Heart left ventricle (tissue), 13 donors: ENCODE results near the gene EFR3B.
"Not testable (repeated sequence)": the region's sequence is repeated elsewhere in the genome, so short reads cannot be mapped to it uniquely, and the experiment has no call there.

Experiments
- POLR2A ChIP-seq, 2 donors: fragments of 450-650 bp; IDR thresholded peaks; one replicate each; pipeline ENCODE4 v1.6.1; 2017; ENCODE audit warnings: antibody characterized with exemption in 2 of 2, mild to moderate bottlenecking in 2 of 2, moderate library complexity in 2 of 2
- TF ChIP-seq, protein P1 (sequence below), 12 donors: fragments of 200-600 bp; sonication (generic) in 4 of 12; IDR thresholded peaks; one replicate each; pipeline versions ENCODE4 v1.5.0 to v1.8.0; 2018 to 2022; ENCODE audit warnings: antibody characterized with exemption in 12 of 12, mild to moderate bottlenecking in 5 of 12
- donor health status: ischemic (EF 13 %, LVEDD 7.1; RV severe dilation, severe dysfunction).
- donor health status: DM: no; HTN: yes; CAD: no.
- donor health status: DM: no; HTN: no; CAD: no.
- donor health status: ischemic (EF 25% LVEDD 6.9; RV normal size, moderate dysfunction).
- donor health status: ischemic (EF 25% LVEDD 5.7; RV mildly dilated, moderate dysfunction).
- donor health status: ischemic (EF 35%, LVEDD 5.7; RV mildly dilated, moderate dysfunction).
- donor health status: nonischemic (EF 11% LVEDD 7.7; RV severe dilation, severe dysfunction).
- donor health status: DM: yes; HTN: yes; CAD: no.
- donor health status: PGD.
- donor health status: ischemic (EF 29% LVEDD 5.4; RV normal size, mild dysfunction).
- donor health status: nonischemic (EF 23%, LVEDD 6.1; RV moderate dilation, normal function).

DNA sequence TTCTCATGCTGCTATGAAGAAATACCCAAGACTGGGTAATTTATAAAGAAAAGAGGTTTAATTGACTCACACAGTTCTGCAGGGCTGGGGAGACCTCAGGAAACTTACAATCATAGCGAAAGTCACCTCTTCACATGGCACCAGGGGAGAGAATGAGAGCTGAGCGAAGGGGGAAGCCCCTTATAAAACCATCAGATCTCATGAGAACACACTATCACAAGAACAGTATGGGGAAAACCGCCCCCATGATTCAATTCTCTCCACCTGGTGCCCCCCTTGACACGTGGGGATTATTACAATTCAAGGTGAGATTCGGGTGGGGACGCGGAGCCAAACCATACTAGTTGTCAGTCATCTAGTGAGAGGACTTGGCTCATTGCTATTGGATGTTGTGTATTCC lies 60.5 kb downstream of the EFR3B start:
- TF ChIP-seq, protein P1, sequence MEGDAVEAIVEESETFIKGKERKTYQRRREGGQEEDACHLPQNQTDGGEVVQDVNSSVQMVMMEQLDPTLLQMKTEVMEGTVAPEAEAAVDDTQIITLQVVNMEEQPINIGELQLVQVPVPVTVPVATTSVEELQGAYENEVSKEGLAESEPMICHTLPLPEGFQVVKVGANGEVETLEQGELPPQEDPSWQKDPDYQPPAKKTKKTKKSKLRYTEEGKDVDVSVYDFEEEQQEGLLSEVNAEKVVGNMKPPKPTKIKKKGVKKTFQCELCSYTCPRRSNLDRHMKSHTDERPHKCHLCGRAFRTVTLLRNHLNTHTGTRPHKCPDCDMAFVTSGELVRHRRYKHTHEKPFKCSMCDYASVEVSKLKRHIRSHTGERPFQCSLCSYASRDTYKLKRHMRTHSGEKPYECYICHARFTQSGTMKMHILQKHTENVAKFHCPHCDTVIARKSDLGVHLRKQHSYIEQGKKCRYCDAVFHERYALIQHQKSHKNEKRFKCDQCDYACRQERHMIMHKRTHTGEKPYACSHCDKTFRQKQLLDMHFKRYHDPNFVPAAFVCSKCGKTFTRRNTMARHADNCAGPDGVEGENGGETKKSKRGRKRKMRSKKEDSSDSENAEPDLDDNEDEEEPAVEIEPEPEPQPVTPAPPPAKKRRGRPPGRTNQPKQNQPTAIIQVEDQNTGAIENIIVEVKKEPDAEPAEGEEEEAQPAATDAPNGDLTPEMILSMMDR (IDR thresholded peaks at IDR 0.05) = not testable (repeated sequence)
- TF ChIP-seq POLR2A (IDR thresholded peaks at IDR 0.05) = not testable (repeated sequence)
